ENCODE data around the gene WWOX. TPM values are rescaled to one million over a fixed set of nuclear protein-coding genes. Genes with fewer than 3 reads are reported as not detected.

Gene WWOX
- total and polyA plus RNA-seq, 2 of the 4 experiments (the other 2 are of a cell fraction): 2.7 to 5.4 TPM

- no peak overlapping the region for H4K5ac ChIP-seq (ENCODE audit: low read depth, low read length)
- no peak overlapping the region for H3K23ac ChIP-seq (ENCODE audit: low read depth, low read length)
- H3K4me2 ChIP-seq (ENCODE audit: low read depth, low read length): no peak overlapping the region
- H2BK5ac ChIP-seq (ENCODE audit: low read depth, low read length, poor library complexity, severe bottlenecking): no peak overlapping the region
- H3K14ac ChIP-seq (replicated peaks; ENCODE audit: low read depth, low read length): no peak overlapping the region
- peaks cover 32% of the 10 kb centered on the region for H3K9me3 ChIP-seq (ENCODE audit: control insufficient read depth, insufficient read depth, low read length)
- no peak overlapping the region for H3K27ac ChIP-seq (ENCODE audit: insufficient read depth, low read length)
- in situ Hi-C loops (cut with MboI; ENCODE audit: low sequenced_read_pairs) (no loop called here), intact Hi-C loops (cut with micrococcal nuclease) (no loop called here), dilution Hi-C loops (cut with HindIII; ENCODE audit: low sequenced_read_pairs, unreplicated experiment) (no loop called here)
- CTCF ChIA-PET: no interaction called here
- H3K36me3 ChIP-seq (ENCODE audit: control insufficient read depth, insufficient read depth, low read length): no peaks in the 10 kb centered on the region
- no peaks in the 10 kb centered on the region for H3K27me3 ChIP-seq (ENCODE audit: control insufficient read depth, insufficient read depth, low read length)
- no peak overlapping the region for H2AK9ac ChIP-seq (replicated peaks; ENCODE audit: low read depth, low read length, poor library complexity)
- no peaks in the 10 kb centered on the region for H3K9me1 ChIP-seq (ENCODE audit: insufficient read depth, low read length)
- no peak overlapping the region for H2BK120ac ChIP-seq (ENCODE audit: low read depth, low read length)
- no TSS peak for BruUV-seq (replicated peaks)
- no peak overlapping the region for H3K56ac ChIP-seq (ENCODE audit: extremely low read depth, insufficient read depth, low read length)
- TF ChIP-seq BHLHE40 (IDR thresholded peaks at IDR 0.05; ENCODE audit: low read depth, low read length) (no peak), MXI1 (IDR thresholded peaks at IDR 0.05; ENCODE audit: borderline replicate concordance, low read depth, low read length) (no peak), MAFK (IDR thresholded peaks at IDR 0.05; ENCODE audit: low read depth, low read length) (no peak), USF2 (IDR thresholded peaks at IDR 0.05; ENCODE audit: low read depth, low read length) (no peak), FOS (IDR thresholded peaks at IDR 0.05; ENCODE audit: low read depth, low read length) (no peak), SMC3 (IDR thresholded peaks at IDR 0.05; ENCODE audit: low read depth, low read length) (no peak), CEBPB (IDR thresholded peaks at IDR 0.05; ENCODE audit: low read depth, low read length) (no peak), NFE2L2 (IDR thresholded peaks at IDR 0.05; ENCODE audit: low read depth, low read length) (no peak), CHD1 (IDR thresholded peaks at IDR 0.05; ENCODE audit: low read depth, low read length) (no peak), ELK1 (IDR thresholded peaks at IDR 0.05; ENCODE audit: borderline replicate concordance, low read depth, low read length) (no peak), RAD21 (IDR thresholded peaks at IDR 0.05; ENCODE audit: low read length) (no peak), MAZ (IDR thresholded peaks at IDR 0.05; ENCODE audit: borderline replicate concordance, low read depth, low read length) (no peak), CTCF (conservative IDR thresholded peaks at IDR 0.05; ENCODE audit: low read depth, low read length) (no peak)
- no peak for ATAC-seq (ENCODE audit: low read depth)
- DNase-seq: no peak
- H3K4me3 ChIP-seq (ENCODE audit: insufficient read depth, low read depth, low read length): no peak overlapping the region
- POLR2A ChIA-PET (ENCODE audit: unreplicated experiment): no interaction called here
- H4K20me1 ChIP-seq (ENCODE audit: insufficient read depth, low read length): no peaks in the 10 kb centered on the region
- H3K4ac ChIP-seq (ENCODE audit: low read depth, low read length): no peak overlapping the region
- no peak overlapping the region for H4K8ac ChIP-seq (ENCODE audit: low read depth in 2 of 2, low read length in 2 of 2)
- H2BK15ac ChIP-seq (ENCODE audit: low read depth, low read length): no peak overlapping the region
- WGBS, 2 experiments (ENCODE audit: extremely low coverage in 2 of 2, insufficient read length in 1 of 2): no CpG with 5 or more reads among the region's 2 CpGs
- no peak overlapping the region for H4K91ac ChIP-seq (ENCODE audit: insufficient read depth, low read depth, low read length)
- H3K79me1 ChIP-seq (ENCODE audit: low read depth in 1 of 2, low read length in 2 of 2): no peaks in the 10 kb centered on the region
- no peak overlapping the region for H2BK20ac ChIP-seq (ENCODE audit: low read depth, low read length)
- H2AFZ ChIP-seq (replicated peaks; ENCODE audit: low read length, poor library complexity): no peak overlapping the region
- H2AK5ac ChIP-seq (ENCODE audit: low read depth, low read length): no peak overlapping the region
- no peak overlapping the region for H3K9ac ChIP-seq (ENCODE audit: low read depth, low read length)
- H3K18ac ChIP-seq (ENCODE audit: low read depth, low read length): no peak overlapping the region
- no peaks in the 10 kb centered on the region for H3K4me1 ChIP-seq (ENCODE audit: control insufficient read depth, insufficient read depth, low read length)
Measured at GRCh38 chr16:79168321-79168720, 1068.9 kb downstream of the WWOX start.
